Fibroblast of skin of scalp (primary cell): ENCODE results near the gene TRIM29.
A peak's percentile ranks its signal among the peaks of the same experiment; 100 is the strongest.

Experiments used
- DNase-seq: peaks from one replicate; pipeline ENCODE4 v3.0.0-alpha.2; 2013

Gene TRIM29

DNA sequence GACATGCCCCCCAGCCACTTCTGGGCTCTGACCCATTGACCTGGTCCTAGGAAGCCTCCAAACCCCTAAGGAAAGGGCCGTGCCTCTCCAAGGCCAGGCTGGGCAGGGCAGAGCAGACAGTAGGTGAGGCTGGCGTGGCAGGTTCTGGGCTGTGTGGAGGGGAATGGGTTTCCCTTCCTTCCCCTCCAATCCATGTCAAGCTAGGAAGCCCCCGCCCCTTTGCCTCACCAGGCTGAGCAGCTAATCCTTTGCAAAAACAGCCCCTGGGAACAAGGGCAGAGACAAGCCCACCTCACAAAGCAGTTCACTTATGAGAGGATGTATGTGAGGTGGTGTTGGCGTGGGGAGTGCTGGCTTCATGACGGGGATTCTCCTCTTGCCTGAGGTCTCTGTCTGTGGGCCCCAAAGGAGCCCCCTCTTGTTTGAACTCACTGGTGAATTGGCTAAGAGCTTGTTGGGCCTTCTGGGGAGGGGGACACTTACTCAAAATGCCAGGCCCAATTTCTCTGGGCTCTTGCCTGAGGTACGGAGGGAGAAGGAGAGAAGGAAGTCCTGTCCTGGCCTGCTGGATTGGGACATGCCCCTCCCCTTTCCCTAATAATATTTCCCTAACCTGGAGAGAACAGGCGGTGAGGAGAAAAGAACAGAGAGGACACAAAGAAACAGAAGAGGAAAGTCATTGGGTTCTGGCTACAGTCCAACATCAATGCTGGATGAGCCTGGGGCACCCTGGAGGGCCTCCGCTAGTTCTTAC is 1.6 kb upstream of the TRIM29 start:
- no peak for DNase-seq

DNA sequence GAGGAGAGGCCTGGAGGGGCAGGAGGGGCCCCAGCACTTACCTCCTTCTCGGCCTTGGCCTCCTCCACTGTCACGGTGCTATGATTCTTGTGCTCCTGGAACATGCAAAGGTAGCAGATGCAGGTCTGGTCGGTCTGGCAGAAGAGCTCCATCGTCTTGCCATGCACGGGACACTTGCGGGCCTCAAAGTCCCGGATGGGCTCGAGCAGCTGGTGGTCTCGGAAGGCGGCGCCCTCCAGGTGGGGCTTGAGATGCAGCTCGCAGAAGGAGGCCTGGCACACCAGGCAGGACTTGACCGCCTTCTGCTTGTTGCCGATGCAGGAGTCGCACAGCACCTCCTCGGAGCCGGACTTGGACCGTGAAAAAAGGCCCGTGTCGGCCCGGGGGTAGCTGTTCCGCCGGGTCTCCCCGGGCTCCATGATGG is 714 bp downstream of the TRIM29 start:
- DNase-seq, result no peak

DNA sequence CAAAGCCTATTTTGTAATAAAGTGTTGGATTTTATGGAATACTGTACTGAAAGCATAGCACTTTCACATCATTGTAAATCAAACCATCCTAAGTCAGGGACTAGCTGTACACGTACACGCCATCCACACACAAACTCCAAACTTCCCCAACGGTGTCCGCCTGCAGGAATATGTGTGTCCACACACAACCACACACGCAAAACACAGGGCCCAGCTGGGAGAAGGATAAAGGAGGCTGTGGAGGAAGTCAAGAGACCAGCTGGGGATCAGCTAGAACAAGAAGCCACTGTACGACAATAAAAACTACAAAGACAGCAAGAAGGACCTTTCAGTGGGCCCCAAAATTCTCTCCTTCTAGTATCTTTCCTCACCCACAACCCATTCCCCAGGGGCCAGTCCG is 1.6 kb downstream of the TRIM29 start:
- no peak for DNase-seq

DNA sequence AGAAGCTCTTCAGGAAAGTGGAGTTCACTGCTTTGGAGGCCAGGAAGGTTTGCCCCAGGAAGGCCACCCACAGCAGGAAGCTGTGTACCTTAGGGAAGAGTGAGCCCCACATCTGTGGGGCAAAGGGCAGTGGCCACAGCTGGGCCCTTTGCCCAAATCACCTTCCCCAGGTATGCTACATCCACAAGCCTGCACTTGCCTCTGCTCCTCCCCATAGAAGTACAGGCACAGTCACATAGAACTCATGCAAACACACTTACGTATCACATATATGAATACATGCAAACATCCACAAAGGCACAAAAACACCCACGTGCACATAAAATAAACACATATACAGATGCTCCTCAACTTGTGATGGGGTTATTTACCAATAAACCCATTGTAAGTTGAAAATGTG is 2.1 kb downstream of the TRIM29 start:
- no peak for DNase-seq

GRCh38 chr11:120134931-120135228 is 3.0 kb downstream of the TRIM29 start:
- no peak for DNase-seq

- no peak for DNase-seq
Measured at GRCh38 chr11:120134106-120134930, 3.6 kb downstream of the TRIM29 start.

DNA sequence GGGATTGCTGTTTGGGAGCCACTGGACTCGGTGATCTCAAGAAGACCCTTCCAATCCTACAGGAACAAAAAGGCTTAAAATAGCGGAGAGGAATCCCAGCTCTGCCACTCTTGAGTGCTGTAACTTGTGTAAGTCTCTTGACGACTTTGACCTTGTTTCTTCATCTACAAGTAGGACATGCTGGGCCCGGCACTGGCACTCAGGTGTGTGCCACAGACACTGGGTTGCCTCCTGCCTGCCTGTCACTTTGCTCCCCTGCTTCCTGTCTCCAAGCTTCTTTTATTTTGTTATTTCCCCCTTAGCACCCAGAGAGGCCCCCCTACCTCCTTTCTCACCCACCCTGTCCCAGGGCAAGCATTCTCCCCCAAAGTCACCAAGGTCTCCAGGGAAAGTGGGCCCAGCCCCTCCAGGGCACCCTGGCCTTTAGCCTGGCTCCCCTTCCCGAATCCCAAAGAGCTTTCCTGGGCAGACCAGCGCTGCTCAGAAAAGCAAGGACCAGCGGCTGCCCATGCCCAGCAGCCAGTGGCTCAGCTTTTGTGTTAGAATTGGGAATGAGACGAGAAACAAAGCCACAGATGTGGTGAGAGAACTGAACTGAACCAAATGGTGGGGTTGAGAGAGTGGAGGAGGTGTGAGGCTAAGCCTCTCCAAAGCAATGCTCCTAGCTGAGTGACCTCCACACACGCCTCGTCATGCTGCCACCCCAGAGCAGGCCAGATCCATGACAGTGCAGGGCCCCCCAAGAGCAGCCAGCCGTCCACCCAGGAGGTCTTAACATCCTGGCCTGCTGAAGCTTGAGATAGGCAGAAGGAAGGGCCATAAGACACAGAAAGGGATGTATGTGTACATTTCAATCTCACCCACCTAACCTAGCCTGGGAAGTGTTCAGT is 4.5 kb downstream of the TRIM29 start:
- no peak for DNase-seq

DNA sequence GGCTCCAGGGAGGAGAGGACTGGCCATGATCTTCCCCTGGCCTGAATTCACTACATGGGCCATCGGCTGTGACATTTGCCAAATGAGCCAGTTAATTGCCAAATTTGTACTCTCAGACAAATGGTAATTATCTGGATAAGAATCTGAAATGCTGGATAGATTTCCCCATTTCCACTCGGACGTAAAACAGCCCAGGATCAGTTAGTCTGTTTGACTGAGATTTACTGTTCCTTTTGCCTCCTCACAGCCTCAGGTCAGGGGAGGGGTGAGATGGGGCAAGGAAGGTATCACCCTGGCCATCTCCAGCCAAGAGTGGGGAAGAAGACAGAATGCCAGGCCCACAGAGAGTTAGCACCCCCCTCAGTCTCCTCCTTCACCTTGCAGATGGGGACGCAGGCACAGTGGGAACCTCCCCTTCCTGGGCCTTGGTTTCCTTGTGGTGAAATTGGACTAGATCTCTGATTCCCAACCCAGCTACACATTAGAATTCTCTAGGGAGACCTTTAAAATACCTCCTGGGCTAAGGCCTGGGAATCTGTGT is 5.2 kb downstream of the TRIM29 start:
- no peak for DNase-seq

DNA sequence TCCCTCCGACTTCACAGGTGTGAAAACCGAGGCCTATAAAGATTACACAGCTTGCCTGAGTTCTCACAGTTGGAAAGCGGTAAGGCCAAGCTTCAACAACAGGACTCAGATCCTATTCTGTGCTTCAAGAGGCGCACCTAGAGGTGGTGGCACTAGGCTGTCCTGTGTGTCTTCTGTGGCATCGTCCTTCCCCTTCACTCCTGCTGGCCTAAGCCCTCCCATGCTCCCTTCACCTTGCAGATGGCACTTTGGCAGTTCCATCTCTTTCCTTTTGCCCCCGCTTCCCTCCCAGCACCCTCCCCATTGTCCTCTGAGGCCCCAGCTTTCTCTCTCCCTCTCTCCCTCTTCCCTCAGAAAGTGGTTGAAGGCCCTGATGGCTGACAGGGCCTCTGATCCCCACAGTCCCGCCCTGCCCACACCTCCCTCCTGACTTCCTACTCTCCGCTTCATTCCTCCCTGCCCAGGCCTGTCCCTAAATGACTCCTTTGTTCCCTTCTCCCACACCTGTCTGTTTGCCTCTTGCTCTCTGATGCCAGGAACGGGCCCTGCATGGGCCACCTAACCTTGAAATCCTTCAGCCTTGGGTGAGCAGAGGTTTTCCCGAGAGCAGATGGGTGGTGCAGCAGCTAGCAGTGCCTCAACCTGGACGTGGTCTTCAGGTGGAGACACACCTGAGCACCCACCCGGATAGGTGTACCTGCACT is 5.8 kb downstream of the TRIM29 start:
- no peak for DNase-seq

DNA sequence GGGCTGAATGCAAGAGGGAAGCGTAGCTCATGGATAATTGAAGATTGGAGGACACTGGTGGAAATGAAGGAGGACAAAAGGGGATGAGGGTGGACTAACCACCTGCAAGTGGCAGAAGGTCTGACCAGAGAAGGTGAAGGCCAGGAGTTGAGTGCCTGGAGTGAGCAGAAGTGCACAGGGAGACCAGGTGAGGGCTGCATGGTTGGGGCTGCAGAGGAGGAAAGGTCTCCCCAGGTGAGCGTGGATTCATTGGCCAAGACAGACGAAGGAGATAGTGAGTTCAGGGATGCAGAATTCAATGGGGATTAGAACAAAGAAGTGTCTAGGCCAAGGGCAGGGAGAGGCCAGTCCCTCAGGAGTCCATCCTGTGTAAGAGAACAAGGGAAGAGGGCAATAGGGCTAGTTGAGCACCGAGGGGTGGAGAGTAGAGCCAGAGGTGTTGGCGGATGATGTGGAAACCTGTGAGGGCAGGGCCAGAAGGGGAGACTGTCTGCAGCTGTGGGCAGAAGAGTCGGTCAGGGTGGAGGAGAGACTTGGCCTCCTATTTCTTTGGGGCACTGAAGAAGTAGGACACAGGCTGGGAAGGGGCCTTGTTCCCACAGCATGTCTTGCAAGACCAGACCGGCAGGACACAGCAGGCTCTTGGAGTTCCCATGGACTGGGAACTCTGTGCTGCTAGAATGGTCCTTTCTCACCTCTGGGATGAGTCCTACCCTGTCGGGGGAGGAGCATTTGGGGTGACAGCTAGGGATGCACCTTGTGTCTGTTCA is 6.7 kb downstream of the TRIM29 start:
- no peak for DNase-seq

DNA sequence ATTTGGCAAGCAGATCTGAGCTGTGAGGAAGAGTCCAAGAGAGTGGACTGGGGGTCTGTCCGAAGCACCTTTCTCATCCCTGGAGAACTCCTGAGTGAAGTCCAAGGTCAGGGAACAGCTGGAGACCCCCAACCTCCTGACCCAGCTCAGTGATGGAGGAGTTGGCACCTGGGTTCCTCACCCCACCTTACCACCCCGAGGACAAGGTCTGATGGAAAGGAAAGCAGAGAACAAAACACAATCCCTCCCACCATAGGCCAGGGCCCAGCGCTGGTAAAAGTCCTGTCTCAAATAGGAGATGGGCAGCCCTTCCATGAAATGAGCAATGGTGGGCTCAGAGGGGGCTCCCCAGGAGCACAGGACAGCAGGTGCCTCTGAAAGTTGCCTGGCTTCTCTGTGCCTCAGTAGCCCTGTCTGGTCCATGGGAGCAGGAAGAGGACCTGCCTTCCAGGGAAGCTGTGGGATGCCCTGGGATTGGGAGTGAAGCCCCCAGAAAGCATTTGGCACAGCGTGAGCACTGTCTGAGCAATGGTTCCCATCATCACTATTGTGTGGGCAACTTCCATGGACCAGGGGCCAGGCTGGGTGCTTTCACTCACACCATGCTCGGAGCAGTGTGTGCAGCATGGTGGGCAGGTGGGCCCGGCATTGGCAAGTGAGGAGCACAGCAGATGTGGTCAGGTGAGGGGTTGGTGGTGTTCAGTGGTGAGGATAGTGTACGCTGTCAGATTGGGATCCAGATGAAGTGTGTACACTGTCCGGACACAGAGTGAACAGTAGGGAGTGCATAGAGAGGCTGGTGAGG is 7.5 kb downstream of the TRIM29 start:
- no peak for DNase-seq

DNA sequence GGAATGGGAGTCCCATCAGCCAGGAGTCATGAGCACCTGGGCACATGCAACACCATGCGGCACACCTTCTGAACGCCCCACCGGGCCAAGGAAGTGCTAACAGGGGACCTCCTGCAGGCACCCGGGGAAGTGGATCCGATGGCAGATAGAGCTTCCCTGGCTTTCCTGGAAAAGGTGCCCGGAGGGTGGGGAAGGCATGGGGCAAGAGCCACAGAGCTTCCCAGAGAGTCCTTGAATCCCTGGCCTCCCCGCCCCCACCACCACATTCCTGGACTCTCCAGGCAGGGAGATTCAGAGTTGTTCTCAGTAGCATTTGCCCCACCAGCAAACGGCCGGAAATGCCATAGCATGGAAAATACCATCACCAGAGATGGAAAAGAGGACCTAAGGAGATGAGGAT is 8.3 kb downstream of the TRIM29 start:
- no peak for DNase-seq

DNA sequence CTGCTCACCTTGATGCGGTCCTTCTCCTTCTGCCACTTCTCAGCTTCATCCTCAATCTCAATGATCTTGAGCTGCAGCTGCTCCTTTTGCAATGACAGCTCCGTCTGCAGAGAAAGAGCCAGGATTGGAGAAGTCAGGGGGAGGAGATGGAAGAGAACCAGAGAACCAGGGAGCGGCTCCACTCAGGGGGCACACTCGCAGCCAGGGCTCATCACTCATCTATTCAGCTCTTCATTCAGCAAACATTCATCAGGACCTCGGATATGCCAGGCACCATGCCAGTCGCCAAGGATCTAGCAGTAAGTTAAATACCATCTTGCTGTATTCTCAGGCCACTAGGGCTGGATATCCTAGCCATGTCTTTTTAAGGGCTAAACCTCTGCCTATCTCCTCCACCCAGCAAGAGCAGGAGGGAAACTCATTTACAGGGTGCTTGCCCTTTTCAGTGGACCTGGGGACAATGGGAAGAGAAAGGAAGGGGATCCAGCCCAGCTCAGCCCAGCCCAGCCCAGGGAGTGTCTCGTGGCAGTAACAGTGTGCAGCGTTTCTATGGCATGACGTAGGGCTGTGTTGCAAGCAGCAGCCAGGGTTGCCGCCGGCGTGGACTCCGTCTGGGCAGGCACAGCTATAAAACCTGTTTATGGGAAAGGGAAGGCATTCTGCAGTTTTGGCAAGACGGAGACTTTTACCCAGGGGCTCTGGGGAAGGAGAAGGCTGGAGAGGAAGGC is 9.4 kb downstream of the TRIM29 start:
- peak; percentile 8 for DNase-seq

DNA sequence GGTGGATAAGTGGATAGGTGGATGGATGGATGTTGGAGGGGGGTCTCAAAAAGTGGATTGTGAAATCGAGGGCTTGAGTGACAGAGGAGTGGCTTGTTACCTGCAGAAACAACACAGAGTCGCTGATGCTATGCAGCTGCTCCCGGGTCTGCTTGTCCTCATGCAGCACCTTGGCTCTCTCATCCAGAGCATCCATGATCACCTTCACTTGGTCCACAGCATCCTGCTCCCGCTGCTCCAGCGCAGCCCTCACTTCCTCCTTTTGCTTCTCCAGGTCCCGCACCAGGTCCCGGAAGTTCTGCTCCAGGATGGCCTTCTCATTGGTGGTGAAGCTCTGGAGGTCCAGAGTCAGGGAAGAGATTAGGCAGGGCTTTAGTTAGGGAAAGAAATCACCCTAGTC is 10.7 kb downstream of the TRIM29 start:
- DNase-seq, result no peak

DNA sequence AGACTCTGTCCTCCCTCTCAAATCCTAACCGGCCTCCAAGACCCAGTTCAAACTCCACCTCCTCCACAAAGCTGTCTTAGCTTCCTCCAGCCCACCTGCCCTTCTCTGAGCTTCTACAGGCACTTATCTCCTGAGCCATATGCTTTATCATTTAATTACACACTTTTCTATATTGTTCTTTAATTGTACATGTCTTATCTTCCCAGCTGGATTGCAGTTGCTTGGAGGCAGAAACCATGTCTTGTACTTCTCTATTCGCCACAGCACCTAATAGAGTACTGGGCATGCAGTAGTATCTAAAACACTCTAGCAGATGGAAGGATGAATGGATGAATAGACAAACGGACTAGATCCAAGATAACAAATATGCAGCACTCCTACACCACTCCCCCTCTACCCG is 11.3 kb downstream of the TRIM29 start:
- DNase-seq, result no peak

DNA sequence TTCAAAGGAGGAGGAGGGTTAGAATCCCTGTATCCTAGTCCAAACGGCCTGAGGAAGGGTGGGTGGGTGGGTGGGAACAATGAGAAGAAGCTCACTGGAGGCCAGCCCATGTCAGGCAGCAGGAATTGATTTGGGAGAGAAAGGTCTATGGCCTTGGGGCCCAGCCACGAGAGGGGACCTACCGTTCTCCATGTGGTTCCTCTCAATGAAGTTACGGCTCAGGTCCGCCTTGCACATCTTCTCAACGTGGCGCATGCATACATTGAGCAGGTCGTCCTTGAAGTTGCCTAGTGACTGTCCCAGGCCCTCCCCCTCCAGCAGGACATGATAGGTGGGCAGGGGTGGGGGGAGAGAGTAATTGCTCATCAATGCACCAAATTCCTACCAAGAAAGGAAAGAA is 12.4 kb downstream of the TRIM29 start:
- no peak for DNase-seq

GRCh38 chr11:120125024-120125423 is 12.9 kb downstream of the TRIM29 start:
- DNase-seq, result peak; percentile 33

DNA sequence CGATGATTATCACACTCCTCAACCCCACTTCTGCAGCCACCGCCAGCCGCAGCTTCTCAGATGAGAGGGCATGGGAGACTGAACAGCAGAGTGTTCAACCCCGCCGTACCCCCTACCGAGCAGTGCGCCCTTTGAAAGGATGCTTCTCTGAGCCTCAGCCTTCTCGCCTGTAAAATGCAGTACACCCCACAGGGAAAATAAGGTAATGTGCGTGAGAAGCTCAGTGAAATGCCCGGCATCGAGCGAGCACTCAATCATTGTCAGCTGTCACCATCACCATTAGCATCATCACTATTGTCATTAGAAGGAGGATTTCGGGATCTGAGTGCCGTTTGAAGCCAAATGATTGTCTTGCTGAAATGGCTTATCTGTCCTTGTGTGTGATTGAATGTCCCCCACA is 13.6 kb downstream of the TRIM29 start:
- DNase-seq, result no peak

- DNase-seq, result no peak
Measured at GRCh38 chr11:120123946-120124345, 14.0 kb downstream of the TRIM29 start.
